Activated naive CD4-positive, alpha-beta T cell treated with anti-CD3 and anti-CD28 coated beads, Interleukin-2, amount 50 U/mL, for 72 hours (primary cell): ENCODE results near the gene PPARG. TPM values are rescaled to one million over a fixed set of nuclear protein-coding genes. Genes with fewer than 3 reads are reported as not detected.
A peak's percentile ranks its signal among the peaks of the same experiment; 100 is the strongest.

Experiments
- ATAC-seq, 2 donors: fragments of 150-1000 bp; cut with Tn5 transposase; 2 replicates each; pipeline ENCODE4 v1.10.0; 2021; ENCODE audit warnings: mild to moderate bottlenecking in 2 of 2, moderate library complexity in 2 of 2
- DNase-seq, 2 donors: peaks; one replicate each; pipeline ENCODE4 v3.0.0; 2021 to 2022; ENCODE audit warnings: low spot score in 2 of 2
- H3K27ac Mint-ChIP-seq, 2 donors: one replicate each; pipeline ENCODE4 v1.8.0; 2022; ENCODE audit warnings: mild to moderate bottlenecking in 2 of 2, mixed read lengths in 2 of 2
- H3K36me3 Mint-ChIP-seq, 2 donors: one replicate each; pipeline ENCODE4 v1.8.0; 2022; ENCODE audit warnings: mixed read lengths in 2 of 2
- H3K9me3 Mint-ChIP-seq, 2 donors: one replicate each; pipeline ENCODE4 v1.8.0; 2022; ENCODE audit warnings: mixed read lengths in 2 of 2
- total RNA-seq, 2 donors: library from RNA; stranded (reverse); gene quantifications; one replicate each; pipeline ENCODE4 v1.2.3, GENCODE V29; 2022

PPARG gene
- total RNA-seq, 2 donors from 2014 or later = 0.14 TPM; not detected in 1

- Mint-ChIP-seq H3K36me3 (no peaks in the 10 kb centered on the region), H3K9me3 (no peaks in the 10 kb centered on the region), H3K27ac (no peak overlapping the region)
- ATAC-seq (no peak), DNase-seq (no peak)
These were observed 139.3 kb downstream of the PPARG start for GRCh38 chr3:12428126-12428525.

GRCh38 chr3:12430086-12430485, 141.2 kb downstream of the PPARG start:
- Mint-ChIP-seq H3K27ac (no peak overlapping the region), H3K36me3 (no peaks in the 10 kb centered on the region), H3K9me3 (no peaks in the 10 kb centered on the region)
- DNase-seq = no peak
- ATAC-seq = no peak

- DNase-seq = no peak
- no peaks in the 10 kb centered on the region for H3K9me3 Mint-ChIP-seq
- no peak for ATAC-seq
- no peak overlapping the region for H3K27ac Mint-ChIP-seq
- no peaks in the 10 kb centered on the region for H3K36me3 Mint-ChIP-seq
These were observed 145.0 kb downstream of the PPARG start for GRCh38 chr3:12433823-12434222.

- ATAC-seq = no peak
- no peak for DNase-seq
- Mint-ChIP-seq H3K27ac (no peak overlapping the region), H3K36me3 (no peaks in the 10 kb centered on the region), H3K9me3 (no peaks in the 10 kb centered on the region)
These were observed 147.8 kb downstream of the PPARG start for GRCh38 chr3:12436514-12437220.

GRCh38 chr3:12437221-12437605, 148.3 kb downstream of the PPARG start:
- H3K36me3 Mint-ChIP-seq = no peaks in the 10 kb centered on the region
- H3K27ac Mint-ChIP-seq = no peak overlapping the region
- ATAC-seq (no peak), DNase-seq (no peak)
- H3K9me3 Mint-ChIP-seq = no peaks in the 10 kb centered on the region

- Mint-ChIP-seq H3K27ac (no peak overlapping the region), H3K36me3 (no peaks in the 10 kb centered on the region), H3K9me3 (no peaks in the 10 kb centered on the region)
- no peak for ATAC-seq
- DNase-seq = no peak
These were observed 149.0 kb downstream of the PPARG start for GRCh38 chr3:12437861-12438260.

- Mint-ChIP-seq H3K9me3 (no peaks in the 10 kb centered on the region), H3K36me3 (no peaks in the 10 kb centered on the region)
- no peak for ATAC-seq
These were observed 149.4 kb downstream of the PPARG start for GRCh38 chr3:12438318-12438717.

GRCh38 chr3:12439161-12439940, 150.5 kb downstream of the PPARG start:
- no peaks in the 10 kb centered on the region for H3K9me3 Mint-ChIP-seq
- DNase-seq (no peak), ATAC-seq (no peak)
- no peak overlapping the region for H3K27ac Mint-ChIP-seq
- no peaks in the 10 kb centered on the region for H3K36me3 Mint-ChIP-seq

More at GRCh38 chr3:12438318-12438717, 149.4 kb downstream of the PPARG start:
- no peak for DNase-seq
- H3K27ac Mint-ChIP-seq = no peak overlapping the region

- no peak for ATAC-seq
- DNase-seq = no peak
- Mint-ChIP-seq H3K27ac (no peak overlapping the region), H3K36me3 (no peaks in the 10 kb centered on the region), H3K9me3 (no peaks in the 10 kb centered on the region)
These were observed 152.3 kb downstream of the PPARG start for GRCh38 chr3:12440927-12441714.

- DNase-seq = no peak
- ATAC-seq = no peak
- Mint-ChIP-seq H3K9me3 (no peaks in the 10 kb centered on the region), H3K36me3 (no peaks in the 10 kb centered on the region), H3K27ac (no peak overlapping the region)
These were observed 154.0 kb downstream of the PPARG start for GRCh38 chr3:12442654-12443501.

- DNase-seq (no peak), ATAC-seq (no peak)
- Mint-ChIP-seq H3K36me3 (no peaks in the 10 kb centered on the region), H3K27ac (no peak overlapping the region), H3K9me3 (no peaks in the 10 kb centered on the region)
These were observed 155.1 kb downstream of the PPARG start for GRCh38 chr3:12443781-12444522.

GRCh38 chr3:12444582-12445471, 156.0 kb downstream of the PPARG start:
- Mint-ChIP-seq H3K9me3 (no peaks in the 10 kb centered on the region), H3K36me3 (no peaks in the 10 kb centered on the region), H3K27ac (no peak overlapping the region)
- ATAC-seq (no peak), DNase-seq (no peak)

GRCh38 chr3:12445523-12446240, 156.8 kb downstream of the PPARG start:
- Mint-ChIP-seq H3K9me3 (no peaks in the 10 kb centered on the region), H3K36me3 (no peaks in the 10 kb centered on the region), H3K27ac (no peak overlapping the region)
- ATAC-seq (no peak), DNase-seq (peak in 1 of 2 donors; percentile 16)

- DNase-seq = peak in 1 of 2 donors; percentile 18
- Mint-ChIP-seq H3K36me3 (no peaks in the 10 kb centered on the region), H3K9me3 (no peaks in the 10 kb centered on the region), H3K27ac (no peak overlapping the region)
- no peak for ATAC-seq
These were observed 157.4 kb downstream of the PPARG start for GRCh38 chr3:12446298-12446697.
